GM10266 (cell line): ENCODE data around the gene RAB40B.

Experiments
- DNase-seq: peaks from one replicate; pipeline ENCODE4 v3.0.0; 2012; ENCODE audit errors: extremely low spot score
- TF ChIP-seq, protein P1 (sequence below): IDR thresholded peaks from 2 replicates; pipeline ENCODE4 v1.5.1; 2012; ENCODE audit warnings: mild to moderate bottlenecking, low read depth; ENCODE audit not compliant: control insufficient read depth, insufficient read depth; ENCODE audit errors: missing control alignments

The RAB40B gene

DNA sequence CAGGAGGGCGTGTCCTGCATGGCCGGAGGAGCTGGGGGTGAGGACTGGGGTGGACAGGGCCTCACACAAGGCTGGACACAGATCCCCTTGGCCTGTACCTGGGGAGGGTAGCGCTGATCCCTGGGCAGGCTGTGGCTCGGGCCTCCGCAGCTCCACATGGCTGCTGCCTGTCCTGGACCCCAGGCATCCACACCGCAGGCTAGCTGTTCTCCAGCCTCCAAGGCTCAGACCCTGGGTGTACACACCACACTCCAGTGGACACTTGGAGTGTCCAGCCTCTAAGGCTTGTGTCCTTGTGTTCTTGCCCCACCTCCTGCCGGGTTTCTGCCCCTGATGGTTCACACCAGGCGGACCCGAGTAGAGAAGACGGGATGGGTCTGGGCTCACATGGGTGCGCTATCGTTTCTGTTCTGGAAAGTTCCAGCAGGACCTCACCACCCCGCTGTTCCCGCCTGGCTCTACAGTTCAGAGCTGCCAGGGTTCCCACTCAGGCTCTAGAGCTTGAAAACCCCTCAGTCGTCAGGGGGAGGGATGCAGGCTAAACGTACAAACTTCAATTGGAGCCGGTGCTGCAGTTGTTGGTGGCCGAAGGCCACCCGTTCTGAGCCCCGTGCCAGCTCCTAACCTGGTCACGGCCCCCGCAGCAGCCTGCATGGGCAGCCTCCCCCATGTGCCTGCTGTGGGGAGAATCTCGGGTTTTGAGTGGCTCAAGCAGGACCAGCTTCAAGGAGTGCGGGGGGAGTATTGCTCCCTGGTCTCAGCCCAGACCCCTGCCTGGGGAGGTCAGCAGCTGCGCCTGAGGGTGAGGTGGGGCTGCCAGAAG lies 11.4 kb upstream of the RAB40B start:
- no peak for DNase-seq
- TF ChIP-seq, protein P1, sequence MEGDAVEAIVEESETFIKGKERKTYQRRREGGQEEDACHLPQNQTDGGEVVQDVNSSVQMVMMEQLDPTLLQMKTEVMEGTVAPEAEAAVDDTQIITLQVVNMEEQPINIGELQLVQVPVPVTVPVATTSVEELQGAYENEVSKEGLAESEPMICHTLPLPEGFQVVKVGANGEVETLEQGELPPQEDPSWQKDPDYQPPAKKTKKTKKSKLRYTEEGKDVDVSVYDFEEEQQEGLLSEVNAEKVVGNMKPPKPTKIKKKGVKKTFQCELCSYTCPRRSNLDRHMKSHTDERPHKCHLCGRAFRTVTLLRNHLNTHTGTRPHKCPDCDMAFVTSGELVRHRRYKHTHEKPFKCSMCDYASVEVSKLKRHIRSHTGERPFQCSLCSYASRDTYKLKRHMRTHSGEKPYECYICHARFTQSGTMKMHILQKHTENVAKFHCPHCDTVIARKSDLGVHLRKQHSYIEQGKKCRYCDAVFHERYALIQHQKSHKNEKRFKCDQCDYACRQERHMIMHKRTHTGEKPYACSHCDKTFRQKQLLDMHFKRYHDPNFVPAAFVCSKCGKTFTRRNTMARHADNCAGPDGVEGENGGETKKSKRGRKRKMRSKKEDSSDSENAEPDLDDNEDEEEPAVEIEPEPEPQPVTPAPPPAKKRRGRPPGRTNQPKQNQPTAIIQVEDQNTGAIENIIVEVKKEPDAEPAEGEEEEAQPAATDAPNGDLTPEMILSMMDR = no peak

DNA sequence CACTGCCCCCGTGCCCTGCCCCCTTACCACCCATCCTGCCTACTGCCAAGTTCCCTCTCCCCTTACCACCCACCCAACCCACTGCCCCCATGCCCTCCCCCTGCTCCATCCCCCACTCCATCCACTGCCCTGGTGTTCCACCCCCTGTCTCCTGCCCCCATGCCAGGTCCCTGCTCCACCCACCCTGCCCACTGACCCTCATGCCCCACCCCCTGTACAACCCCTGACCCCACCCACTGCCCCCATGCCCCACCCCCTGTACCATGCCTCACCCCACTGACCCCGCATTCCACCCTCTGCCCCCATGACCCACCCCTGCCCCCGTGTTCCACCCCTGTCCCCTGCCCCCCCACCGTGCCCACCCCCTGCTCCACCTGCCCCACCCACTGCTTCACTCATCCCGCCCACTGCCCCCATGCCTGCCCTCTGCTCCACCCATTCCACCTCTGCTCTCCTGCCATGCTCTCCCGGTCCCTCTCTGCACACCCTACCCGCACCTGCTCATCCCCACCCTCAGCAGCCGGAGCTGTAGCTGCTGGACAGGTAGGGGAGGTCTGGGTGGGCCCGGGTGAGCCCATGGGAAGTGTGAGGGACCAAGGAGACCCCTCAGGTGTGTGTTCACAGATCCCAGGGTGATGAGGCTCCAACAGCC lies 10.7 kb upstream of the RAB40B start:
- TF ChIP-seq, protein P1 = no peak
- DNase-seq = peak; percentile 49

DNA sequence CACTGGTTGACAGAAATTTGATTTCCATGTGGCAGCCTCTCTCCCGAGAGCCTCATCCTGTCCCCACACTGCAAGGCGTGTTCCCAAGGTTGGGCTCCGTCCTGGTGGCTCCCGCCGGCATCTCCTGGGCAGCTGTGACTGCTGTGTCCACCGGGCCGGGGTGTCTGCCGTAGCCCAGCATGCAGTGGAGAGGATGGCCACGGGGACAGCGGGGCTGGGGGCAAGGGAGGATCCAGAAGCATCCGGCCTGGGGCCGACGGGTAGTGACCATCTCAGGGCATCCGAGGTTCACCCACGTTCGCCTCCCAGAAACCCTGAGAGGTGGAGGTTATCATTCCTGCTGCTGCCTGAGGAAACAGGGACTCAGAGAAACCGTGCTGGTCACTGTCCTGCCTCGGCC lies 7.3 kb upstream of the RAB40B start:
- TF ChIP-seq, protein P1 = no peak
- no peak for DNase-seq

DNA sequence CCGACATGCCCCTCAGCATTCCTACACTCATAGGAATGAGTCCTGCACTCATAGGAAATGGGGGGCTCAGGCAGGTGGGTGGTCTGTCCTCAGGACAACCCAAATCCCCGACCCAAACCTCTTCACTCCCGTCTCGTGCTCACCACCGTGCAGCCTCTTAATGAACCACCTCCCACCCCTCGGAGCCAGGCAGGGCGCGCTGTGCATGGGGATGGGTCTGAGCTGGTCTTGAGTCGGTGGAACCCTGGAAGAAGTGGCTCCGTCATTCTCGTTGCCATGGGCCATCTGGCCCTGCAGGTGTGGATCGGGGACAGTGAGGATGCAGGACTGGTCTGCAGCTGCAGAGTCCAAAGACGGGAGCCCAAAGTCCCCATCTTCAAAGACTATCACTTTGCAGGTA lies 6.4 kb upstream of the RAB40B start:
- TF ChIP-seq, protein P1 = no peak
- DNase-seq = no peak

DNA sequence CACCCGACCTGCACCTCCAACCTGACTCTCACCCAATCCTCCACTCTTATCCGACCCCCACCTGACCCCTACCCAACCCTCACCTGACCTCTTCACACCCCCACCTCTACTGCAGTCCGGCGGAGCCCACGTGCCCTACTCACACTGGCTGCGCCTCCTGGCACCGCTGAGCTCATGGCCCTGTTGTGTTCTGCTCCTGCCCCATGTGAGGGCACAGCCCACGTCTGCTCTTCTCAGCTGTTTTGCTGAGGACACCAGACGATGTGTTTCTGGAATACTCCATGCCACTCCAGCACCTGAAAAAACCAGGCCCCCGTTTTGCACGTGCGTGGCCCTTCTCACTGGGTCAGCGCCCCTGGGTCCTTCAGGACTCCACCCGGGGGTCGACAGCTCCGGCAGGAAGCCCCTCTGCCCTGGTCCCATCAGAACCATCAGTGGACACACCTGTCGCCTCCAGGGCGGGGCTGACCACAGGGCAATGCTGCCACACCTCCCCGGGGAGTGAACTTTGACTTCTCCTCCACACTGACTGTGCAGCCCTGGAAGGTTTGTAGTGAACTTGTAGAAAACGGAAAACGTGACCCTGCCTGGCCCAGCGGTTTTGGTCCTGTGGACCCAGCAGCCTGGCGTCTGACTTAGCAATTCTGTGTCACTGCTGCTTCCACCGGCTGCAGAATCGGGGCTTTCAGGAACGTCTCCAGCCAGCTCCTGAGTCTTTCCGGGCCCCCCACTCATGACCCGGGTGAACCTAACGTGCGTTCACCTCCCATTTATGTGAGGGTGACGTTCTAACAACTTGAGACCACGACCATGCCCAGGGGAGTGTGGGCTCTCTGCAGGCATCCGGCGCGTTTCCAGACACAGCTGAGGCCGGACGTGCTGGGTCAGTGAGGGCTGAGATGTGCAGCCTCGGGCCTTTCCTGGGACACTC lies 5.7 kb upstream of the RAB40B start:
- DNase-seq = no peak
- TF ChIP-seq, protein P1 = no peak

DNA sequence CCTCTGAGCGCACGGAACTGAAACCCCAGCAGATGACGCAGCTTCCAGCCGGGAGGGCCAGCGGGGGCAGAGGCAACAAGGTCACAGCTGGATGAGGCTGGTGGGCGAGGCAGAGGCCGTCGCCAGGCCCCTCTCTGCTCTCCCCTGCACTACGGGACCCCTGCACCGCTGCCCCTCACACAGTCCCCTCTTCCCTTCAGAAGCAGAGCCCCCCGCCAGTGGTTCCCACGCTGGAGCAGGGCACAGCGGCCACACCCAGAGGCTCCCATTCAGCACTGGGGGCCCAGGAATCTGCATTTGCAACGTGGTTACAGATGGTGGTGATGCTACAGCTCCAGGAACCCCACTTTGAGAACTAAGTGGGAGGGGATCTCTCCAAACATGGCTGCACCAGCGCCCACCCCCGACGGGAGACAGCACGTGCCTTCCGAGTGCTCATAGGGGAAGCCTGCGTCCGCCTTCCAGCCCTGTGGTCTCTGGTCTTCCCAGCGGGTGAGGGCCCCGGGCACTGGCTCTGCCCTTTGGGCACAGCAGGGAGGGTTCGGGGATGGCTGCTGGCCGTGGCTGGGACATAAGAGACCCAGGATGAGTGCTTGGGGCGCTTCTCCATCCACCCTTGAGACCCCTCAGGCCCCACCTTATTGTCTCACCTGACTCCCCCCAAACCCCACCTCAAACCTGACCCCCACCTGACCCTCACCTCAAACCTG lies 4.7 kb upstream of the RAB40B start:
- TF ChIP-seq, protein P1 = no peak
- DNase-seq = no peak
